ENCODE data around the gene P4HA3.

DNA sequence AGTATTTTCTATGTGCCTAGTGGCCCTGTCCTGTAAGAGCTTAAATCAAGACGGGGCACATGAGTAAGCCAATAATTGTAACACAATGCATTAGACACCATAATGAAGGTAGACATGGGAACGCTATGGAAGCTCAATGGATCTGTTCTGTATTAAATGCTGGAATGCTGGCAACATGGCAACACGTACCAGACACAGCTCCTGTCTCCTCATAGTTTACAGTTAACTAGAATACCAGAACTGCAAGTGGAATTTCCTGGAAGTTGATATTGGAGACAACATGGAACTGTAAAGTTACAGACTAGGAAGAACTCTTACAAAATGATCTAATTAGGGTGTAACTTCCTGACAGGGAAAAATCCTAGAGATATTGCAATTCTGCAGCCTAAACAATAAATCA, 12.4 kb downstream of the P4HA3 start:
- TF ChIP-seq POLR2AphosphoS5 (IDR thresholded peaks at IDR 0.05; ENCODE audit: low read depth, low read length), result no peak
- TF ChIP-seq POLR2A (IDR thresholded peaks at IDR 0.05; ENCODE audit: low read depth, low read length), result no peak
- no peak for TF ChIP-seq TAF1 (IDR thresholded peaks at IDR 0.05; ENCODE audit: borderline replicate concordance, low read depth, low read length)
